WTC11 (cell line): ENCODE results near the gene CMBL.

Experiments
- JUN ChIP-seq: sonication (generic); formaldehyde crosslinking; IDR thresholded peaks from 2 replicates; pipeline ENCODE4 v1.8.0; 2023; ENCODE audit warnings: mild to moderate bottlenecking, missing genetic modification reagents
- NFE2L1 ChIP-seq: sonication (generic); formaldehyde crosslinking; IDR thresholded peaks from 2 replicates; pipeline ENCODE4 v1.8.1; 2023; ENCODE audit warnings: missing genetic modification reagents
- NR2C2 ChIP-seq: sonication (generic); formaldehyde crosslinking; IDR thresholded peaks from 2 replicates; pipeline ENCODE4 v1.8.0; 2022; ENCODE audit warnings: mild to moderate bottlenecking, missing genetic modification reagents
- SP1 ChIP-seq: sonication (generic); formaldehyde crosslinking; conservative IDR thresholded peaks from 2 replicates; pipeline ENCODE4 v1.8.1; 2022; ENCODE audit warnings: missing genetic modification reagents
- ZBTB21 ChIP-seq: sonication (generic); formaldehyde crosslinking; IDR thresholded peaks from 2 replicates; pipeline ENCODE4 v1.8.1; 2023; ENCODE audit warnings: mild to moderate bottlenecking, missing genetic modification reagents, borderline replicate concordance
- ZNF121 ChIP-seq: sonication (generic); formaldehyde crosslinking; IDR thresholded peaks from 2 replicates; pipeline ENCODE4 v1.8.0; 2023; ENCODE audit warnings: missing genetic modification reagents
- ZNF232 ChIP-seq: sonication (generic); formaldehyde crosslinking; IDR thresholded peaks from 2 replicates; pipeline ENCODE4 v1.8.0; 2022; ENCODE audit warnings: mild to moderate bottlenecking, missing genetic modification reagents
- TF ChIP-seq, protein P1 (sequence below): fragments of 200-600 bp; IDR thresholded peaks from 2 replicates; pipeline ENCODE4 v1.8.0; 2022; ENCODE audit warnings: antibody characterized with exemption
- TF ChIP-seq, protein P2 (sequence below): fragments of 250-450 bp; sonication (Bioruptor Pico); IDR thresholded peaks from 2 replicates; pipeline ENCODE4 v2.1.2; 2022; ENCODE audit warnings: mild to moderate bottlenecking, moderate library complexity
- TF ChIP-seq, protein P3 (sequence below): sonication (generic); formaldehyde crosslinking; IDR thresholded peaks from 2 replicates; pipeline ENCODE4 v1.8.0; 2022; ENCODE audit warnings: mild to moderate bottlenecking, missing genetic modification reagents
- TF ChIP-seq, protein P4 (sequence below): sonication (generic); formaldehyde crosslinking; IDR thresholded peaks from 2 replicates; pipeline ENCODE4 v1.8.1; 2022; ENCODE audit warnings: missing genetic modification reagents, borderline replicate concordance
- TF ChIP-seq, protein P5 (sequence below): sonication (generic); formaldehyde crosslinking; IDR thresholded peaks from 2 replicates; pipeline ENCODE4 v1.8.0; 2023; ENCODE audit warnings: missing genetic modification reagents
- TF ChIP-seq, protein P6 (sequence below): sonication (generic); formaldehyde crosslinking; IDR thresholded peaks from 2 replicates; pipeline ENCODE4 v1.8.1; 2022; ENCODE audit warnings: mild to moderate bottlenecking, moderate library complexity, missing genetic modification reagents

DNA sequence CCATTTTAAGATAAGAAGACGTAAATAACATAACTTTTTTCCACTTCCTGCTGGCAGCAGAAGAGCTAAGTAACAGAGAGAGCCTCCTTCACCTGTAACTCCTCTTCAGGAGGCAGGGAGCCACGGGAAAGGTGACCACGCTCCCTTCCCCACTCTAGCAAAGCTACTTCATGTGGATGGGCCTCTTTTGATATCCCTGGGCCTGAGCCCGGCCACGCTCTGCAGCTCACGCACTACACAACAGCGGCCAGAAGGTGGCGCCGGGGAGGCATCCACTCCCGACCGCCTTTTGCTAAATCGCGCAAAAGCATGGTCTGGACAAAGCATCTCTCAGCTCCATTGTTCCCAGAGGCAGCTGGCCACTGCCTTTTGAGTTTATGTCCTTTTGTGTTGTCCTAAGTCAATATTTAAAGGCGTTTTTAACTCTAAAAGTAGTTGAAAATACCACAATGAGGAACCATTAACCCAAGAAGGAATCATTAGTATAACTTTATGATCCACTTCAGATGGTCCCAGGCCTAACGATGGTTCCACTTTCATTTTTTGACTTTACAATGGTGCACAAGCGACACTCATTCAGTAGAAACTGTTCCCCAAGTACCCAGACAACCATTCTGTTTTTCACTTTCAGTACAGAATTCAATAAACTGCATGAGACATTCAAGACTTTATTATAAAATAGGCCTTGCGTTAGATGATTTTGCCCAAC, 23.6 kb downstream of the CMBL start:
- TF ChIP-seq NR2C2 (CRISPR knock-in tag) (no peak), ZNF232 (CRISPR knock-in tag) (no peak), ZBTB21 (CRISPR knock-in tag) (no peak), ZNF121 (CRISPR knock-in tag) (no peak), SP1 (CRISPR knock-in tag) (no peak), NFE2L1 (CRISPR knock-in tag) (no peak), JUN (CRISPR knock-in tag) (no peak)
- TF ChIP-seq, protein P1, sequence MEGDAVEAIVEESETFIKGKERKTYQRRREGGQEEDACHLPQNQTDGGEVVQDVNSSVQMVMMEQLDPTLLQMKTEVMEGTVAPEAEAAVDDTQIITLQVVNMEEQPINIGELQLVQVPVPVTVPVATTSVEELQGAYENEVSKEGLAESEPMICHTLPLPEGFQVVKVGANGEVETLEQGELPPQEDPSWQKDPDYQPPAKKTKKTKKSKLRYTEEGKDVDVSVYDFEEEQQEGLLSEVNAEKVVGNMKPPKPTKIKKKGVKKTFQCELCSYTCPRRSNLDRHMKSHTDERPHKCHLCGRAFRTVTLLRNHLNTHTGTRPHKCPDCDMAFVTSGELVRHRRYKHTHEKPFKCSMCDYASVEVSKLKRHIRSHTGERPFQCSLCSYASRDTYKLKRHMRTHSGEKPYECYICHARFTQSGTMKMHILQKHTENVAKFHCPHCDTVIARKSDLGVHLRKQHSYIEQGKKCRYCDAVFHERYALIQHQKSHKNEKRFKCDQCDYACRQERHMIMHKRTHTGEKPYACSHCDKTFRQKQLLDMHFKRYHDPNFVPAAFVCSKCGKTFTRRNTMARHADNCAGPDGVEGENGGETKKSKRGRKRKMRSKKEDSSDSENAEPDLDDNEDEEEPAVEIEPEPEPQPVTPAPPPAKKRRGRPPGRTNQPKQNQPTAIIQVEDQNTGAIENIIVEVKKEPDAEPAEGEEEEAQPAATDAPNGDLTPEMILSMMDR: peak; percentile 95
- TF ChIP-seq, protein P2, sequence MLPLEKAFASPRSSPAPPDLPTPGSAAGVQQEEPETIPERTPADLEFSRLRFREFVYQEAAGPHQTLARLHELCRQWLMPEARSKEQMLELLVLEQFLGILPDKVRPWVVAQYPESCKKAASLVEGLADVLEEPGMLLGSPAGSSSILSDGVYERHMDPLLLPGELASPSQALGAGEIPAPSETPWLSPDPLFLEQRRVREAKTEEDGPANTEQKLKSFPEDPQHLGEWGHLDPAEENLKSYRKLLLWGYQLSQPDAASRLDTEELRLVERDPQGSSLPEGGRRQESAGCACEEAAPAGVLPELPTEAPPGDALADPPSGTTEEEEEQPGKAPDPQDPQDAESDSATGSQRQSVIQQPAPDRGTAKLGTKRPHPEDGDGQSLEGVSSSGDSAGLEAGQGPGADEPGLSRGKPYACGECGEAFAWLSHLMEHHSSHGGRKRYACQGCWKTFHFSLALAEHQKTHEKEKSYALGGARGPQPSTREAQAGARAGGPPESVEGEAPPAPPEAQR (CRISPR knock-in tag): no peak
- TF ChIP-seq, protein P3, sequence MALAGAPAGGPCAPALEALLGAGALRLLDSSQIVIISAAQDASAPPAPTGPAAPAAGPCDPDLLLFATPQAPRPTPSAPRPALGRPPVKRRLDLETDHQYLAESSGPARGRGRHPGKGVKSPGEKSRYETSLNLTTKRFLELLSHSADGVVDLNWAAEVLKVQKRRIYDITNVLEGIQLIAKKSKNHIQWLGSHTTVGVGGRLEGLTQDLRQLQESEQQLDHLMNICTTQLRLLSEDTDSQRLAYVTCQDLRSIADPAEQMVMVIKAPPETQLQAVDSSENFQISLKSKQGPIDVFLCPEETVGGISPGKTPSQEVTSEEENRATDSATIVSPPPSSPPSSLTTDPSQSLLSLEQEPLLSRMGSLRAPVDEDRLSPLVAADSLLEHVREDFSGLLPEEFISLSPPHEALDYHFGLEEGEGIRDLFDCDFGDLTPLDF: no peak
- TF ChIP-seq, protein P4, sequence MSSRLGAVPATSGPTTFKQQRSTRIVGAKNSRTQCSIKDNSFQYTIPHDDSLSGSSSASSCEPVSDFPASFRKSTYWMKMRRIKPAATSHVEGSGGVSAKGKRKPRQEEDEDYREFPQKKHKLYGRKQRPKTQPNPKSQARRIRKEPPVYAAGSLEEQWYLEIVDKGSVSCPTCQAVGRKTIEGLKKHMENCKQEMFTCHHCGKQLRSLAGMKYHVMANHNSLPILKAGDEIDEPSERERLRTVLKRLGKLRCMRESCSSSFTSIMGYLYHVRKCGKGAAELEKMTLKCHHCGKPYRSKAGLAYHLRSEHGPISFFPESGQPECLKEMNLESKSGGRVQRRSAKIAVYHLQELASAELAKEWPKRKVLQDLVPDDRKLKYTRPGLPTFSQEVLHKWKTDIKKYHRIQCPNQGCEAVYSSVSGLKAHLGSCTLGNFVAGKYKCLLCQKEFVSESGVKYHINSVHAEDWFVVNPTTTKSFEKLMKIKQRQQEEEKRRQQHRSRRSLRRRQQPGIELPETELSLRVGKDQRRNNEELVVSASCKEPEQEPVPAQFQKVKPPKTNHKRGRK (CRISPR knock-in tag): no peak
- TF ChIP-seq, protein P5, sequence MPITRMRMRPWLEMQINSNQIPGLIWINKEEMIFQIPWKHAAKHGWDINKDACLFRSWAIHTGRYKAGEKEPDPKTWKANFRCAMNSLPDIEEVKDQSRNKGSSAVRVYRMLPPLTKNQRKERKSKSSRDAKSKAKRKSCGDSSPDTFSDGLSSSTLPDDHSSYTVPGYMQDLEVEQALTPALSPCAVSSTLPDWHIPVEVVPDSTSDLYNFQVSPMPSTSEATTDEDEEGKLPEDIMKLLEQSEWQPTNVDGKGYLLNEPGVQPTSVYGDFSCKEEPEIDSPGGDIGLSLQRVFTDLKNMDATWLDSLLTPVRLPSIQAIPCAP (CRISPR knock-in tag): no peak
- TF ChIP-seq, protein P6, sequence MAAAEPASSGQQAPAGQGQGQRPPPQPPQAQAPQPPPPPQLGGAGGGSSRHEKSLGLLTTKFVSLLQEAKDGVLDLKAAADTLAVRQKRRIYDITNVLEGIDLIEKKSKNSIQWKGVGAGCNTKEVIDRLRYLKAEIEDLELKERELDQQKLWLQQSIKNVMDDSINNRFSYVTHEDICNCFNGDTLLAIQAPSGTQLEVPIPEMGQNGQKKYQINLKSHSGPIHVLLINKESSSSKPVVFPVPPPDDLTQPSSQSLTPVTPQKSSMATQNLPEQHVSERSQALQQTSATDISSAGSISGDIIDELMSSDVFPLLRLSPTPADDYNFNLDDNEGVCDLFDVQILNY (CRISPR knock-in tag): no peak
